GM23248 (cell line): Measurements from ENCODE around the gene IMPDH1. TPM values are rescaled to one million over a fixed set of nuclear protein-coding genes. Genes with fewer than 3 reads are reported as not detected.
A peak's percentile ranks its signal among the peaks of the same experiment; 100 is the strongest.

ENCODE experiments used
- DNase-seq: peaks from one replicate; pipeline ENCODE4 v3.0.0-alpha.2; 2015
- H2AFZ ChIP-seq: fragments of 200-600 bp; sonication (generic); 2 replicates; pipeline ENCODE4 v1.6.1; 2016; ENCODE audit warnings: antibody characterized with exemption
- H3F3A ChIP-seq: fragments of 200-600 bp; sonication (generic); 2 replicates; pipeline ENCODE4 v1.6.1; 2016; ENCODE audit warnings: mild to moderate bottlenecking, antibody characterized with exemption, mixed run types; ENCODE audit not compliant: insufficient read depth
- H3K27ac ChIP-seq: fragments of 200-600 bp; sonication (generic); 2 replicates; pipeline ENCODE4 v1.5.1; 2016; ENCODE audit warnings: mild to moderate bottlenecking
- H3K27me3 ChIP-seq: fragments of 200-600 bp; sonication (generic); replicated peaks from 2 replicates; pipeline ENCODE4 v1.6.1; 2016; ENCODE audit warnings: mild to moderate bottlenecking; ENCODE audit not compliant: insufficient read depth
- H3K36me3 ChIP-seq: fragments of 200-600 bp; sonication (generic); 2 replicates; pipeline ENCODE4 v1.6.1; 2016; ENCODE audit warnings: low read depth, mild to moderate bottlenecking
- H3K4me1 ChIP-seq: fragments of 200-600 bp; sonication (generic); 2 replicates; pipeline ENCODE4 v1.6.1; 2016; ENCODE audit warnings: mild to moderate bottlenecking; ENCODE audit not compliant: insufficient read depth
- H3K4me2 ChIP-seq: fragments of 200-600 bp; sonication (generic); one replicate; pipeline ENCODE4 v1.6.1; 2016; ENCODE audit warnings: mild to moderate bottlenecking; ENCODE audit not compliant: unreplicated experiment
- H3K4me3 ChIP-seq: fragments of 200-600 bp; sonication (generic); 2 replicates; pipeline ENCODE4 v1.5.1; 2016; ENCODE audit warnings: mild to moderate bottlenecking
- H3K79me2 ChIP-seq: fragments of 200-600 bp; sonication (generic); 2 replicates; pipeline ENCODE4 v1.6.1; 2016; ENCODE audit warnings: mild to moderate bottlenecking; ENCODE audit not compliant: insufficient read depth
- H3K9ac ChIP-seq: fragments of 200-600 bp; sonication (generic); 2 replicates; pipeline ENCODE4 v1.6.1; 2016; ENCODE audit warnings: mild to moderate bottlenecking
- H3K9me2 ChIP-seq: fragments of 200-600 bp; sonication (generic); 2 replicates; pipeline ENCODE4 v1.6.1; 2016; ENCODE audit warnings: mixed run types, mild to moderate bottlenecking, moderate library complexity; ENCODE audit not compliant: insufficient read depth
- H3K9me3 ChIP-seq: fragments of 200-600 bp; sonication (generic); one replicate; pipeline ENCODE4 v1.6.1; 2017; ENCODE audit warnings: low read depth
- H4K20me1 ChIP-seq: fragments of 200-600 bp; sonication (generic); 2 replicates; pipeline ENCODE4 v1.6.0; 2016; ENCODE audit not compliant: insufficient read depth
- EZH2 ChIP-seq: fragments of 200-600 bp; sonication (generic); IDR thresholded peaks from 2 replicates; pipeline ENCODE4 v1.6.1; 2018; ENCODE audit warnings: antibody characterized with exemption, mild to moderate bottlenecking; ENCODE audit not compliant: insufficient read depth, poor library complexity, severe bottlenecking
- EZH2phosphoT487 ChIP-seq: fragments of 200-600 bp; sonication (generic); IDR thresholded peaks from 2 replicates; pipeline ENCODE4 v1.6.1; 2018; ENCODE audit warnings: antibody characterized with exemption, moderate library complexity, mild to moderate bottlenecking, low read depth; ENCODE audit not compliant: insufficient read depth
- WGBS, 2 experiments: methylation state at CpG; one replicate each; pipeline ENCODE4 v1.1.6; 2015 to 2017; ENCODE audit warnings: low lambda C conversion rate in 2 of 2, low coverage in 1 of 2; ENCODE audit errors: missing lambda C conversion rate in 2 of 2; 5-methylcytosine and 5-hydroxymethylcytosine counted together
- in situ Hi-C: fragments of 300-500 bp; cut with MboI; formaldehyde crosslinking; loops from 2 replicates; pipeline ENCODE4 v1.15.0; 2020
- polyA plus RNA-seq: library from polyadenylated mRNA; unstranded; fragments of >200 nt; fragmentation: Nextera tagmentation; extraction: Ambion mirVana; gene quantifications from 2 replicates; pipeline ENCODE4 v1.2.1, GENCODE V29; 2016
- total RNA-seq: library from RNA; depleted of rRNA; stranded (reverse); fragments of >200 nt; shearing (Covaris generic); gene quantifications from 2 replicates; pipeline ENCODE4 v1.2.3, GENCODE V29; 2014

Gene IMPDH1
- total and polyA plus RNA-seq, 2 experiments from 2014 or later: 89.9 to 97.3 TPM

- Histone ChIP-seq H3K9ac (no peak overlapping the region), H3F3A (no peaks in the 10 kb centered on the region), H3K4me1 (no peaks in the 10 kb centered on the region), H3K9me2 (no peaks in the 10 kb centered on the region), H3K27ac (no peak overlapping the region), H3K27me3 (no peaks in the 10 kb centered on the region), H3K36me3 (peaks cover 24% of the 10 kb centered on the region), H3K4me2 (no peak overlapping the region), H2AFZ (no peak overlapping the region), H3K79me2 (peaks cover 20% of the 10 kb centered on the region), H3K9me3 (no peaks in the 10 kb centered on the region), H4K20me1 (peaks cover 1% of the 10 kb centered on the region; the same call in 1 of the 2 replicates), H3K4me3 (no peak overlapping the region)
- 58 to 59% methylated on average over 6 of the region's 6 CpGs for WGBS, 2 experiments
- in situ Hi-C loops: no loop called here
- TF ChIP-seq EZH2: no peak
- no peak for DNase-seq
These were observed 11.0 kb downstream of the IMPDH1 start for GRCh38 chr7:128398841-128399135.

GRCh38 chr7:128398016-128398840, 11.6 kb downstream of the IMPDH1 start:
- DNase-seq: peak; percentile 61
- peaks cover 14% of the 10 kb centered on the region for H3K79me2 ChIP-seq
- no peak overlapping the region for H3K27ac ChIP-seq
- H3K27me3 ChIP-seq: no peaks in the 10 kb centered on the region
- TF ChIP-seq EZH2phosphoT487 (no peak), EZH2 (no peak)
- in situ Hi-C loops: no loop called here
- no peaks in the 10 kb centered on the region for H3K4me1 ChIP-seq
- no peaks in the 10 kb centered on the region for H4K20me1 ChIP-seq
- H3K4me3 ChIP-seq: no peak overlapping the region
- H3K9me2 ChIP-seq: no peaks in the 10 kb centered on the region
- H3F3A ChIP-seq: no peaks in the 10 kb centered on the region
- 78 to 82% methylated on average over 16 of the region's 16 CpGs for WGBS, 2 experiments
- H2AFZ ChIP-seq: no peak overlapping the region
- H3K9ac ChIP-seq: no peak overlapping the region
- H3K36me3 ChIP-seq: peaks cover 24% of the 10 kb centered on the region
- H3K9me3 ChIP-seq: no peaks in the 10 kb centered on the region
- H3K4me2 ChIP-seq: no peak overlapping the region

DNA sequence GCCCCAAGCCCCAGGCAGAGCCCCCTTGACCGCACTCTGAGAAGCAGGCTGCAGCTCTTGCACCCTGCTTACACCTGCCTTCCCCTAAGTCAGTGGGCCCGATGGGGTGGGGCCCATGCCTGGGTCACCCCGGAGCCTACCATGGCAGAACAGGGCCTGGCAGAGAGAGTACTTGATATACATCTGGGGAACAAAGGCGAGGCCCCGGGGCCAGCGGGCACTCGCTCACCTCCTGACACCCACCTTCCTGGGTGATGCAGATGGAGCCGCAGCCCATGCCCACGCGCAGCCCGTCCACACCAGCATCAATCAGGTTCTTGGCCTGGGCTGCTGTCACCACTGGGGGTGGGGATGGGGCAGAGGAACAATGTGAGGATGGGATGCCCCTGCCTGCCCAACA, 13.4 kb downstream of the IMPDH1 start:
- Histone ChIP-seq H3K4me2 (no peak overlapping the region), H3K9me3 (no peaks in the 10 kb centered on the region), H3K9me2 (no peaks in the 10 kb centered on the region), H3K79me2 (peaks cover 4% of the 10 kb centered on the region; the same call in 1 of the 2 replicates), H3K27me3 (no peaks in the 10 kb centered on the region), H3K4me3 (no peak overlapping the region), H4K20me1 (no peaks in the 10 kb centered on the region), H3K4me1 (no peaks in the 10 kb centered on the region), H3F3A (no peaks in the 10 kb centered on the region), H2AFZ (no peak overlapping the region), H3K9ac (no peak overlapping the region), H3K36me3 (peaks cover 18% of the 10 kb centered on the region), H3K27ac (no peak overlapping the region)
- WGBS, 2 experiments: 98 to 100% methylated on average over 10 to 11 of the region's 11 CpGs
- DNase-seq: no peak
- no peak for TF ChIP-seq EZH2
- no peak for TF ChIP-seq EZH2phosphoT487
- in situ Hi-C loops: no loop called here

GRCh38 chr7:128395748-128396147, 14.0 kb downstream of the IMPDH1 start:
- WGBS, 2 experiments: 92 to 96% methylated on average over 3 of the region's 3 CpGs
- Histone ChIP-seq H3K4me3 (no peak overlapping the region), H3K79me2 (no peaks in the 10 kb centered on the region), H3K4me2 (no peak overlapping the region), H3K4me1 (no peaks in the 10 kb centered on the region), H3K9ac (no peak overlapping the region), H3K27me3 (no peaks in the 10 kb centered on the region), H3K36me3 (peaks cover 18% of the 10 kb centered on the region), H2AFZ (no peak overlapping the region), H4K20me1 (no peaks in the 10 kb centered on the region), H3K27ac (no peak overlapping the region), H3K9me2 (no peaks in the 10 kb centered on the region), H3K9me3 (no peaks in the 10 kb centered on the region), H3F3A (0 out of 2 replicates have a peak, but pooled peaks cover 6% of the 10 kb centered on the region)
- DNase-seq: no peak
- in situ Hi-C loops: no loop called here
- TF ChIP-seq EZH2phosphoT487 (no peak), EZH2 (no peak)
